GM18511 (cell line): ENCODE measurements around the gene RYR2.

Experiments used
- ATAC-seq: cut with Tn5 transposase; IDR thresholded peaks from one replicate; pipeline ENCODE4 v1.9.1; 2021; ENCODE audit warnings: mild to moderate bottlenecking, moderate library complexity; ENCODE audit not compliant: unreplicated experiment

RYR2 gene

GRCh38 chr1:237191403-237191802, 149.4 kb downstream of the RYR2 start:
- no peak for ATAC-seq

GRCh38 chr1:237197470-237198425, 155.8 kb downstream of the RYR2 start:
- ATAC-seq, result no peak

GRCh38 chr1:237199026-237199425, 157.0 kb downstream of the RYR2 start:
- peak; percentile 52 for ATAC-seq

- ATAC-seq, result no peak
These were observed 159.2 kb downstream of the RYR2 start for GRCh38 chr1:237201155-237201554.

- no peak for ATAC-seq
These were observed 162.9 kb downstream of the RYR2 start for GRCh38 chr1:237204841-237205240.

GRCh38 chr1:237205400-237206064, 163.5 kb downstream of the RYR2 start:
- no peak for ATAC-seq

GRCh38 chr1:237206065-237206414, 164.1 kb downstream of the RYR2 start:
- ATAC-seq, result no peak

- no peak for ATAC-seq
These were observed 169.0 kb downstream of the RYR2 start for GRCh38 chr1:237211031-237211430.

GRCh38 chr1:237211540-237211939, 169.6 kb downstream of the RYR2 start:
- no peak for ATAC-seq

GRCh38 chr1:237219751-237220642, 178.0 kb downstream of the RYR2 start:
- ATAC-seq, result no peak

GRCh38 chr1:237223419-237223818, 181.4 kb downstream of the RYR2 start:
- ATAC-seq, result no peak

- no peak for ATAC-seq
These were observed 184.4 kb downstream of the RYR2 start for GRCh38 chr1:237226177-237226944.

GRCh38 chr1:237227476-237227875, 185.5 kb downstream of the RYR2 start:
- ATAC-seq, result no peak

- no peak for ATAC-seq
These were observed 186.4 kb downstream of the RYR2 start for GRCh38 chr1:237228421-237228820.

- no peak for ATAC-seq
These were observed 187.3 kb downstream of the RYR2 start for GRCh38 chr1:237229333-237229732.

- ATAC-seq, result no peak
These were observed 190.5 kb downstream of the RYR2 start for GRCh38 chr1:237232501-237232900.

GRCh38 chr1:237235091-237235490, 193.1 kb downstream of the RYR2 start:
- ATAC-seq, result no peak

GRCh38 chr1:237237721-237238120, 195.7 kb downstream of the RYR2 start:
- ATAC-seq, result no peak

- ATAC-seq, result no peak
These were observed 197.3 kb downstream of the RYR2 start for GRCh38 chr1:237239248-237239647.

- ATAC-seq, result no peak
These were observed 199.1 kb downstream of the RYR2 start for GRCh38 chr1:237241038-237241437.
